Esophagus (tissue), 2 donors: ENCODE measurements around the gene NOP14. TPM values are rescaled to one million over a fixed set of nuclear protein-coding genes. Genes with fewer than 3 reads are reported as not detected.
"Not testable (repeated sequence)": the region's sequence is repeated elsewhere in the genome, so short reads cannot be mapped to it uniquely, and the experiment has no call there.

ENCODE experiments used
- H3K27ac ChIP-seq, 2 donors: one replicate each; pipeline ENCODE4 v1.5.1; 2013; ENCODE audit warnings: low read depth in 2 of 2, mild to moderate bottlenecking in 2 of 2, inconsistent platforms in 1 of 2, low read length in 1 of 2, moderate library complexity in 1 of 2
- H3K27me3 ChIP-seq, 2 donors: one replicate each; pipeline ENCODE4 v1.6.1; 2013; ENCODE audit warnings: low read length in 2 of 2, control low read depth in 1 of 2, mild to moderate bottlenecking in 1 of 2; ENCODE audit not compliant: insufficient read depth in 2 of 2, control insufficient read depth in 1 of 2
- H3K36me3 ChIP-seq, 2 donors: one replicate each; pipeline ENCODE4 v1.6.1; 2013; ENCODE audit warnings: low read length in 1 of 2; ENCODE audit not compliant: control insufficient read depth in 2 of 2, insufficient read depth in 2 of 2
- H3K4me1 ChIP-seq, 2 donors: one replicate each; pipeline ENCODE4 v1.6.1; 2013; ENCODE audit warnings: low read length in 1 of 2; ENCODE audit not compliant: control insufficient read depth in 2 of 2, insufficient read depth in 2 of 2
- H3K4me3 ChIP-seq, 2 donors: one replicate each; pipeline ENCODE4 v1.5.1; 2013; ENCODE audit warnings: low read length in 2 of 2, mild to moderate bottlenecking in 2 of 2, low read depth in 1 of 2, moderate library complexity in 1 of 2
- H3K9me3 ChIP-seq, 2 donors: one replicate each; pipeline ENCODE4 v1.6.1; 2013; ENCODE audit warnings: mild to moderate bottlenecking in 2 of 2, low read depth in 1 of 2, low read length in 1 of 2, moderate library complexity in 1 of 2; ENCODE audit not compliant: control insufficient read depth in 2 of 2, insufficient read depth in 1 of 2
- WGBS, 2 donors: extraction: QIAGEN DNeasy Blood & Tissue Kit; methylation state at CpG; one replicate each; pipeline ENCODE4 v1.1.7; 2013; 5-methylcytosine and 5-hydroxymethylcytosine counted together
- polyA plus RNA-seq, 2 donors: library from polyadenylated mRNA; stranded (reverse); fragments of 200-250 nt; gene quantifications; one replicate each; pipeline ENCODE4 v1.2.3, GENCODE V29; 2013
- donor health status: healthy with polysubstance abuse.
- donor health status: Bipolar disorder and iron deficiency.

The NOP14 gene
- polyA plus RNA-seq, 2 donors: 11.9 to 15.1 TPM

GRCh38 chr4:2991243-2991642, 28.0 kb upstream of the NOP14 start:
- H3K27me3 ChIP-seq: no peaks in the 10 kb centered on the region
- no peaks in the 10 kb centered on the region for H3K9me3 ChIP-seq
- no peaks in the 10 kb centered on the region for H3K4me1 ChIP-seq
- 54 to 75% methylated on average over 4 of the region's 4 CpGs for WGBS, 2 donors
- no peak overlapping the region for H3K27ac ChIP-seq
- H3K36me3 ChIP-seq: no peaks in the 10 kb centered on the region
- H3K4me3 ChIP-seq: no peak overlapping the region

- H3K36me3 ChIP-seq, H3K27me3 ChIP-seq, H3K4me3 ChIP-seq, H3K4me1 ChIP-seq, H3K27ac ChIP-seq: not testable (repeated sequence)
- 79 to 89% methylated on average over 7 of the region's 7 CpGs for WGBS, 2 donors
- peaks cover 0 to 12% of the 10 kb centered on the region in 2 donors for H3K9me3 ChIP-seq
Observed at GRCh38 chr4:2983715-2984114, 20.5 kb upstream of the NOP14 start.

- Histone ChIP-seq H3K27me3 (no peaks in the 10 kb centered on the region), H3K4me1 (no peaks in the 10 kb centered on the region), H3K27ac (no peak overlapping the region), H3K9me3 (peaks cover 0 to 12% of the 10 kb centered on the region in 2 donors), H3K36me3 (no peaks in the 10 kb centered on the region), H3K4me3 (no peak overlapping the region)
- WGBS, 2 donors: 84 to 93% methylated on average over 4 of the region's 4 CpGs
Observed at GRCh38 chr4:2982012-2982411, 18.8 kb upstream of the NOP14 start.

GRCh38 chr4:2981256-2981819, 18.1 kb upstream of the NOP14 start:
- Histone ChIP-seq H3K36me3 (no peaks in the 10 kb centered on the region), H3K4me1 (no peaks in the 10 kb centered on the region), H3K27ac (no peak overlapping the region), H3K4me3 (no peak overlapping the region), H3K27me3 (no peaks in the 10 kb centered on the region), H3K9me3 (peaks cover 0 to 12% of the 10 kb centered on the region in 2 donors)
- 85 to 95% methylated on average over 4 of the region's 4 CpGs for WGBS, 2 donors

DNA sequence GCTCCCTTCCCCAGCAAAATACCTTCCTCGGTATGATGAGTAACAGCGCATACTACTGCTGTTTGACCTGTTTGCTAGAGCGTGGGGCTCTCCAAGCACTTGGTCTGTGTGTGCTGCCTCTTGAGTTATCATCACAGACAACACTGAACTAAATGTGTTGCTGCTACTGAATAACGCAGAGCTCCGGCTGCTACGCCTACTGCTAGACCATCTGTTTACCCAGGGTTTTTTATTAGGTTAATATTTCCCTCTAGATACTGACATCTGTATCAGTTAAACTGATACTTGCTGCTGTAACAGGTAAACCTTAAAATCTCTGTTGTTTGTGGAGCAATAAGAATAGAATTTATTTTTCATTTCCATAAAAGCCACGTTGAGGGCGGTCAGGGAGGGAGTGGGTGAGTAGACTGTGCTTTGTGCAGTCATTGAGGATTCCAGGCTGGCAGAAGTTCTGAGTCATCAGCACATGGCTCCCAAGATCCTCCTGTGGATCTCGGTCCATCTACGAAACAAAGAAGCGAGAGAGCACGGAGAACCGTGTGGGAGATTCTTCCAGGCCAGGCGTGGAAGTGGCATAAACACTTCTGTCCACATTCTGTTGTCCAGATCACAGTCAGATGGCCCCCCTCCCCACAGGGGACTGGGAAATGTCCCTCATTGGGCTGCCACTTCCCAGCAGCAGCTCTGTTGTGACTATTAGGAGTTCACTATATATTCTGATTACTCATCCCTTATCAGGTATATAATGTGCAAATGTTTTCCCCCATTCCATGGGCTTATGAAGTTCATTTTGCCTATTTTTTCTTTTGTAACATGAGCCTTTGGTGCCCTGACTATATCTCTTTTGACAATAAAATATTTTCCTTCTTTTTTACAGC, 14.2 kb upstream of the NOP14 start:
- no peaks in the 10 kb centered on the region for H3K4me1 ChIP-seq
- peaks cover 0 to 12% of the 10 kb centered on the region in 2 donors for H3K9me3 ChIP-seq
- no peaks in the 10 kb centered on the region for H3K27me3 ChIP-seq
- H3K27ac ChIP-seq: no peak overlapping the region
- no peaks in the 10 kb centered on the region for H3K36me3 ChIP-seq
- H3K4me3 ChIP-seq: no peak overlapping the region
- 85 to 87% methylated on average over 14 of the region's 14 CpGs for WGBS, 2 donors

DNA sequence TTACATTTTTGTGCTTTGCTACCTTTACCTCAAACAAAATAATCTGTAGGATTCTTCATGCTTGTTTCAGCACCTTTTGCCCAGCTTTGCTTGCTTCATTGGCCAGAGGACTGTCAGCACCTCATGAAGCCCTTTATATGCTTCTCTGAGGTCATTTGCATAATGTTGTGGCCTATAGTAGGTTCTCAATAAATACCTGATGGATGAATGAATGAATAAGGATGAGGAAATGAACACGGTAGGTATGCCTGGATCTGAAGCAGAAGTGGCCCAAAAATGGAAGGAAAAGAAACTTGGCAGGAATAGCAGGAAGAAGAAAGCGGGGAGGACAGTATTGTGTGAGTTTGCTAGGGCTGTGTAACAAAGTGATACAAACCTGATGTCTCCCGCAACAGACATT, 8.1 kb upstream of the NOP14 start:
- 90% methylated on average over 3 of the region's 3 CpGs for WGBS, 2 donors
- Histone ChIP-seq H3K4me1 (no peaks in the 10 kb centered on the region), H3K27me3 (no peaks in the 10 kb centered on the region), H3K9me3 (no peaks in the 10 kb centered on the region), H3K27ac (no peak overlapping the region), H3K4me3 (no peak overlapping the region), H3K36me3 (no peaks in the 10 kb centered on the region)

DNA sequence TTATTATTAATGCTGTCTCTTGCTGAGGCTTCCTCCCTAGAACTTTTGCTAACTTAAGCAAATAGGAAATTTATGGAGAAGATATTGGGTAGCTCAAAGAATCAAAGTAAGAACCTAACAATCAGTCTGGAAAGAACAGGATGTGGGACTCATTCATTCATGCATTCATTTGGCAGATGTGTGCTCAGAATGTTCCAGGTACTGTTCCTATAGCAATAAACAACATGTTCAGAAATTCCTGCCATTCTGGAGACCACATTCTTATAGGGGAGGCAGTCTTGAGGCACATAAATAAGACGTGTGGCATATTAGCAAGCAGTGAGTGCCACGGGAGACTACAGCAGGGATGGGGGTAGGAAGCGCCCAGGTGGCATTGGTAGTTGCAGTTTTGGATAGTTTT, 5.2 kb upstream of the NOP14 start:
- H3K4me1 ChIP-seq: peaks cover 0 to 9% of the 10 kb centered on the region in 2 donors
- H3K27me3 ChIP-seq: no peaks in the 10 kb centered on the region
- H3K36me3 ChIP-seq: peaks cover 0 to 2% of the 10 kb centered on the region in 2 donors
- no peak overlapping the region for H3K27ac ChIP-seq
- H3K9me3 ChIP-seq: no peaks in the 10 kb centered on the region
- WGBS, 2 donors: 77 to 79% methylated on average over 3 of the region's 3 CpGs
- no peak overlapping the region for H3K4me3 ChIP-seq

- Histone ChIP-seq H3K4me1 (peaks cover 6 to 12% of the 10 kb centered on the region in 2 donors), H3K9me3 (no peaks in the 10 kb centered on the region), H3K36me3 (peaks cover 2% of the 10 kb centered on the region in 2 donors), H3K4me3 (no peak overlapping the region), H3K27me3 (no peaks in the 10 kb centered on the region), H3K27ac (no peak overlapping the region)
- 93 to 94% methylated on average over 16 of the region's 16 CpGs for WGBS, 2 donors
Observed at GRCh38 chr4:2965262-2965661, 2.1 kb upstream of the NOP14 start.

DNA sequence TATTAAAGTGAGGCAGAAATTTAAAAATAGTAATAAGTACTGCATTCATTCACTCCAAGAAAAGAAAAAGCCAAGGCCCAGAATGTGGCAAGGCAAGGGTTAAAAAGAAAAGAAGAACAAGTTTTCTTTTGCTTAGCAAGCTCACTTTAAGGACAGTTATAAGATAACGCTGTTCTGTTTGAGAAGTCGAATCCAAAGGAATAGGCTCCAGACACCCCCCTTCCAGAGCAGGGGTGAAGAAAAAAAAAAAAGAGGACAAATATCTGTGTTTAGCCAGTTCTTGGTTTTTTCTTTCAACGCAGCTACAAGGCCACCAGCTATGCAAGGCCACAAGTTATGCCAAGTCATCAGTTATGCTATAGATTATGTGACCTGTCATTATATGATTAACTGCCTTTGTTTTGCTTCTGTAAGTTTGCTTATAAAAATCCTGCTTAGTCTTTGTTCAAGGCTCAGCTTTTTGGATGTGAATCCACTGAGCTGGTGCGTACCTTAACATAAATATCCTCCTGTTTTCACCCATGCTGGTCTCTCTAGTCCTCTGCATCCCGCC, 1.6 kb upstream of the NOP14 start:
- Histone ChIP-seq H3K4me1 (peaks cover 6 to 12% of the 10 kb centered on the region in 2 donors), H3K36me3 (peaks cover 2% of the 10 kb centered on the region in 2 donors), H3K27ac (no peak overlapping the region), H3K9me3 (no peaks in the 10 kb centered on the region), H3K27me3 (no peaks in the 10 kb centered on the region), H3K4me3 (no peak overlapping the region)
- 54 to 55% methylated on average over 5 of the region's 5 CpGs for WGBS, 2 donors
